Parathyroid adenoma (tissue), 2 donors: ENCODE results near the gene ADCY2.

ENCODE experiments used
- H2AFZ ChIP-seq: fragments of 300-600 bp; sonication (generic); one replicate; pipeline ENCODE4 v1.7.0; 2017; ENCODE audit warnings: antibody characterized with exemption, mild to moderate bottlenecking
- H3K27ac ChIP-seq: fragments of 300-600 bp; sonication (generic); one replicate; pipeline ENCODE4 v1.7.0; 2017
- H3K27me3 ChIP-seq: fragments of 300-600 bp; sonication (generic); one replicate; pipeline ENCODE4 v1.7.0; 2017; ENCODE audit warnings: low read length; ENCODE audit not compliant: control insufficient read depth, insufficient read depth
- H3K36me3 ChIP-seq: fragments of 300-600 bp; sonication (generic); one replicate; pipeline ENCODE4 v1.7.0; 2017; ENCODE audit warnings: low read length; ENCODE audit not compliant: control insufficient read depth, insufficient read depth
- H3K4me1 ChIP-seq: fragments of 300-600 bp; sonication (generic); one replicate; pipeline ENCODE4 v1.7.0; 2017; ENCODE audit warnings: control low read depth
- H3K4me2 ChIP-seq: fragments of 300-600 bp; sonication (generic); one replicate; pipeline ENCODE4 v1.7.0; 2017; ENCODE audit warnings: low read length
- H3K4me3 ChIP-seq: fragments of 300-600 bp; sonication (generic); one replicate; pipeline ENCODE4 v1.7.0; 2017; ENCODE audit warnings: low read depth, low read length
- H3K79me2 ChIP-seq: fragments of 300-600 bp; sonication (generic); one replicate; pipeline ENCODE4 v1.7.0; 2017; ENCODE audit warnings: control low read depth
- H3K9ac ChIP-seq: fragments of 300-600 bp; sonication (generic); one replicate; pipeline ENCODE4 v1.7.0; 2017; ENCODE audit warnings: mild to moderate bottlenecking
- H3K9me3 ChIP-seq: fragments of 300-600 bp; sonication (generic); one replicate; pipeline ENCODE4 v1.7.0; 2017; ENCODE audit warnings: low read length; ENCODE audit not compliant: control insufficient read depth
- TF ChIP-seq, protein P1 (sequence below): fragments of 300-600 bp; sonication (generic); IDR thresholded peaks from one replicate; pipeline ENCODE4 v1.7.0; 2017; ENCODE audit warnings: antibody characterized with exemption, mild to moderate bottlenecking
- donor health status: primary hyperparathyroidism.

The ADCY2 gene

DNA sequence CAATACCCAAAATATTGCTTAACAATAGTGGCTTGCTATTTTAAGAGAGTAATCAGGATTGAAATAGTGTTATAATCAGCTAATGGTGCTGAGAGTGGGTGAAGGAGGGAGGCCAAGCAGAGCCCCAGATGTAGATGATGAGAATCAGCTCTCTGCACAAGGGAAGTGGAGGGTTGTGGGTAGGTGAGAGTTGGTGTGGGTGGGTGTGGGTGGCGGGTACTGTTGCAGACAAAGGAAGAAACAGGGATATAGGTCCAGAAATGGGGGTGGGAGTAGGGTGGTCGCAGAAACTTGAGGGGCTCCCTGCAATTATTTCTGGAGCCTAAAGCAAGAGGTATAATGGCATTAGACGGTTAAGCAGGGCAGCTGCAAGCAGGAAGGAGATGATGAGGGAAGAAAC lies 7.4 kb upstream of the ADCY2 start:
- Histone ChIP-seq H3K27ac (no peak overlapping the region), H3K9ac (no peak overlapping the region)

GRCh38 chr5:7391215-7391614 lies 4.7 kb upstream of the ADCY2 start:
- Histone ChIP-seq H3K36me3 (no peaks in the 10 kb centered on the region), H3K27ac (no peak overlapping the region), H3K79me2 (no peaks in the 10 kb centered on the region), H3K4me1 (peaks cover 3% of the 10 kb centered on the region), H3K4me3 (no peak overlapping the region), H3K9me3 (no peaks in the 10 kb centered on the region), H3K4me2 (no peak overlapping the region), H3K27me3 (no peaks in the 10 kb centered on the region), H3K9ac (no peak overlapping the region), H2AFZ (no peak overlapping the region)
- TF ChIP-seq, protein P1, sequence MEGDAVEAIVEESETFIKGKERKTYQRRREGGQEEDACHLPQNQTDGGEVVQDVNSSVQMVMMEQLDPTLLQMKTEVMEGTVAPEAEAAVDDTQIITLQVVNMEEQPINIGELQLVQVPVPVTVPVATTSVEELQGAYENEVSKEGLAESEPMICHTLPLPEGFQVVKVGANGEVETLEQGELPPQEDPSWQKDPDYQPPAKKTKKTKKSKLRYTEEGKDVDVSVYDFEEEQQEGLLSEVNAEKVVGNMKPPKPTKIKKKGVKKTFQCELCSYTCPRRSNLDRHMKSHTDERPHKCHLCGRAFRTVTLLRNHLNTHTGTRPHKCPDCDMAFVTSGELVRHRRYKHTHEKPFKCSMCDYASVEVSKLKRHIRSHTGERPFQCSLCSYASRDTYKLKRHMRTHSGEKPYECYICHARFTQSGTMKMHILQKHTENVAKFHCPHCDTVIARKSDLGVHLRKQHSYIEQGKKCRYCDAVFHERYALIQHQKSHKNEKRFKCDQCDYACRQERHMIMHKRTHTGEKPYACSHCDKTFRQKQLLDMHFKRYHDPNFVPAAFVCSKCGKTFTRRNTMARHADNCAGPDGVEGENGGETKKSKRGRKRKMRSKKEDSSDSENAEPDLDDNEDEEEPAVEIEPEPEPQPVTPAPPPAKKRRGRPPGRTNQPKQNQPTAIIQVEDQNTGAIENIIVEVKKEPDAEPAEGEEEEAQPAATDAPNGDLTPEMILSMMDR, result no peak

More for the DNA sequence above, 7.4 kb upstream of the ADCY2 start:
- no peak overlapping the region for H3K4me3 ChIP-seq
- H3K4me2 ChIP-seq, result no peak overlapping the region
- no peaks in the 10 kb centered on the region for H3K27me3 ChIP-seq
- no peaks in the 10 kb centered on the region for H3K79me2 ChIP-seq
- TF ChIP-seq, protein P1, result no peak
- no peaks in the 10 kb centered on the region for H3K4me1 ChIP-seq
- H3K9me3 ChIP-seq, result no peaks in the 10 kb centered on the region
- no peak overlapping the region for H2AFZ ChIP-seq
- H3K36me3 ChIP-seq, result no peaks in the 10 kb centered on the region

GRCh38 chr5:7391814-7392692 lies 3.9 kb upstream of the ADCY2 start:
- Histone ChIP-seq H3K9ac (no peak overlapping the region), H3K4me2 (no peak overlapping the region), H3K36me3 (no peaks in the 10 kb centered on the region), H3K79me2 (no peaks in the 10 kb centered on the region), H3K4me3 (no peak overlapping the region), H3K27me3 (no peaks in the 10 kb centered on the region), H2AFZ (no peak overlapping the region), H3K4me1 (peaks cover 4% of the 10 kb centered on the region), H3K9me3 (no peaks in the 10 kb centered on the region), H3K27ac (no peak overlapping the region)
- TF ChIP-seq, protein P1, result peak; percentile 42

- Histone ChIP-seq H3K27me3 (no peaks in the 10 kb centered on the region), H3K9ac (no peak overlapping the region), H3K4me1 (peaks cover 6% of the 10 kb centered on the region), H3K9me3 (no peaks in the 10 kb centered on the region), H3K4me3 (no peak overlapping the region), H3K36me3 (no peaks in the 10 kb centered on the region), H2AFZ (no peak overlapping the region), H3K4me2 (no peak overlapping the region), H3K27ac (no peak overlapping the region), H3K79me2 (no peaks in the 10 kb centered on the region)
- TF ChIP-seq, protein P1, result no peak
Measured at GRCh38 chr5:7392693-7393024, 3.3 kb upstream of the ADCY2 start.
